GM12891 (cell line): ENCODE results near the gene CCDC182.

Experiments
- POLR2A ChIP-seq: IDR thresholded peaks from 2 replicates; pipeline ENCODE4 v1.6.1; 2011; ENCODE audit warnings: low read depth, low read length, control low read depth
- POLR2AphosphoS5 ChIP-seq: IDR thresholded peaks from 2 replicates; pipeline ENCODE4 v1.6.1; 2011; ENCODE audit warnings: low read depth, low read length, control low read depth

DNA sequence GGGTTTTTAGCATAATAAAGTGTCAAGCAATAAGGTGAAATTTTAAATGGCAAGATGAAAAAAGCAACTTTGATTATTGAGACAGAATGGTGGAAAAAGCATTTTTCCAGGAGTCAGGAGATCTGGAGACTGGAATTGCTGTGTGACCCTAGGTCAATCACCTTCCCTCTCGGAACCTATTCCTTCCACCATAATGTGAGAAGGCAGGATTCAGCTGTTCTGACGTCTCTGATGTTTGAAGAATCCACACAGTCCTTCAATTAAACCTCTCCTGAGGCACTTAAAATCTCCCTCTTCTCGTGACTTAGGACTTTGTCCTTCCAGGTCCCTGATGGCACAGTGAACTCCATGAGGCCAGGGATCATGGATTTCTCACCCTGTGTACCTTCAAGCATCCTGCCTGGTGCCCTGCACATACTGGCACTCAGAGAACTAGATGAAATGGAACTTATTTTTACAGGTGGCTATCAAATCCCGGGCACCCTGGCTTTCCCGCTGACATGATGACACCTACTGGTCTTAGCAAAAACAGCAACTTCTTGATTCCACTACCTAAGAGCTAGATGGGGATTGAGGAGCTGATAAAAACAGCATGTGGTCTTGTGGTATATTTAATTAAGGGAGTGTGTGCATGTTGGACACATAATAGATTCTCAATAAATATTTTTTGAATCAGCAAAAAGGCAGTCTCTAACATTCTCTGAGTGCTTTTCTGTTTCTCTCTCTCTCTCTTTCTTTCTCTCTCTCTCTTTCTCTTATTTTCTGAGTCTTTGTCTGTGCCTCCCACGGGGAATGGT lies 2.3 kb upstream of the CCDC182 start:
- no peak for TF ChIP-seq POLR2A
- no peak for TF ChIP-seq POLR2AphosphoS5
